ENCODE results near the gene METTL15.

GRCh38 chr11:28251257-28251656, 143.1 kb downstream of the METTL15 start:
- TF ChIP-seq POLR2A (IDR thresholded peaks at IDR 0.05) (no peak), CTCF (IDR thresholded peaks at IDR 0.05) (no peak), POLR2AphosphoS5 (IDR thresholded peaks at IDR 0.05; ENCODE audit: insufficient read depth in 1 of 2, low read depth in 1 of 2) (no peak)

All from vagina (tissue), 2 donors.